DMS153 treated with DMSO at 0.1 percent for 48 hours (cell line): ENCODE measurements around the gene MADD.

ENCODE experiments used
- DNase-seq: peaks from one replicate; lab custom pipeline; 2025; ENCODE audit not compliant: unreplicated experiment; lab: John Stamatoyannopoulos, UW

The MADD gene

DNA sequence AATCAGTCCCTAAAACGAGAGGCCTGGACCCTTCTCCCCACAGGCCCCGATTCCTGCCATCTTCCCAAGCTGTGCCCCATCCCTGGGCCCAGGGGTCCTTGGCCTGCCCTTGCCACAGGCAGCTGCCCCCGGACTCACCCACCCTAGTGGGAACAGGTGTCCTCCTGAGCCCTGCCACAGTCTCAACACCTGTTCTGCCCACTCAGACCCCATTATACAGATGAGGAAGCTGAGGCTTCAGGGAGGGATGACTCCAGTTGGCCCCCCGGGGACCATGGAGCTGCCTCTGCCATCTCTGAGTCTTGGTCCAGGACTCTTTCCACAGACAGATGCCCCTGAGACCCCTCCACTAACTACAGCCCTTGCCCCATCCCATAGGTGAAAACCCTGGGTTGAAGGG, 66.7 kb downstream of the MADD start:
- no peak for DNase-seq

DNA sequence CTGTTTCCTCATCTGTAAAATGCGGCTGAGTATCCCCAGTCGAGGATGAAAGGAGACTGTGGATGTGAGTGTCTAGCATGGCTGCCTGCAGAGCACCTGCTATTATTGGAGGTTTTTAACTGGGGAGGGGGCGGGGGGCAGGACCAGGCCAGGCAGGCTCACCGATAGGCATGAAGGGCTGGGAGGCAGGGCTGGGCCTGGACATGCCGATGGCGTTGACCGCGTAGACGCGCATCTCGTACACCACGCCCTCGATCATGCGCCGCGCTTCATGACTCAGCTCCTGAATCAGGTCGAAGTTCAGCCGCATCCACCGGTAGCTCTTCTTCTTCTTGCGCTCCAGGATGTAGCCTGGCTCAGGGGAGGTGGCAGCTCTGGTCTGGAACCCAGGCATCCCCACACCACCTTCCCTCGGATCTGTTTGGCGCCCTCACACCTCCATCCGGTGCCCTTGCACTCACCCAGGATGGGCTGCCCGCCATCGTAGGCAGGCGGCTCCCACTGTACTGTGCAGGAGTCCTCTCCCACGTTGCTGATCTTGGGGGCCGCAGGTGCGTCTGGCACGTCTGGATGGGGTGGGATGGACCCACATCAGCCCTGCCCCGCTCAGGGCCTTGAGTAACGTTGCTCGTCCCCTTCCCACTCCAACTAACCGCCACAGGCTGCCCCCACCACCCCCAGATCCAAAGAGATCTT, 67.4 kb downstream of the MADD start:
- no peak for DNase-seq

DNA sequence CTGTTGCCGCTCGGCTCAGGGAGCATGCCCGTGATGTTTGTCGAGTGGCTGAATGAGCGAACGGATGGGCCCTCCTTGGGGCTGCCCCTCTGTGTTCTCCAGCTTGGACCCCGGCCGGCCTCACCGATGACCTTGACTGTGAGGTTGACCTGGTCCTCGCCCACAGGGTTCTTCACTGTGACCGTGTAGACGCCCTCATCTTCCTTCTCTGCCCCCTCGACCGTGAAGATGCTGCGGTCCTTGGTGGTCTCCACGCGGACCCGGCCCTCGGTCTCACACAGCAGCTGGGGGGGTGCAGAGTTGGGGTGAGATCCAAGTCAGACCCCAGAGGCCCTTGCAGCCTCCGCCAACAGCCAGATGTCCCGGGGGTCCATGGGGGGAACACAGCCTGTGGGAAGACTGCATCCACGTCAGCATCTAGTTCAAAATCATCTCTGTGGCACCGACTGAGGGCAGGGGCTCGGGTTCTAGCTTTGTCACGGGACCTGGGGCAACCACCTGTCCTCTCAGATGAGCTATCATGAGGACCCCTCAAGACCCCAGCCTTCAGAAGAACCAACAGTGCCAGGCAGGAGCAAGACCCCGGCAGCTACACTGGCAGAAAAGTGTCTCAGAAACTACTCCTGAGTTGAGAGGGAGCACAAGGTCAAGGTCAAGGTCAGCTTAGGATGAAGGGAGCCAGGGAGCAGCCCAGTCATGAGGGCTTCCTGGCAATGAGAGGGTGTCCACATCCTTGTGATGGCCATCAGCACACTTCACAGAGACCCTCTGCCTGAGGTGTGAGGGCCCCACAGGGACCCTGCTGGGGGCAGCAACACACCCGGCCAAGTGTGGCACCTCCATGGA, 68.7 kb downstream of the MADD start:
- DNase-seq: no peak

DNA sequence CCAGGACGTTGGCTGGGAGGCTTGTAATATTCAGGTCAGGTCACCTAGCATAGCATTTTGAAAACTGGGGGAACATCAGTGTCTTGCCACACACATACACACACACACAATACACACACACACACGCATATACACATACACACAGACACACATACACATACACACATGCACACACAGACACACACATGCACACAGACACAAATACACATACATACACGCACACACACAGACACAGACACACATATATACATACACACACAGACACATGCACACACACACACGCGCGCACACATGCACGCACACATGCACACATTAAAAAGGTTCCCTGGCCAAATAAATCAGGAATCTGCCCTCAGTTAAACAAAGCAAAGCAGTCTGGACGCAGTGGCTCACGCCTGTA, 70.1 kb downstream of the MADD start:
- no peak for DNase-seq

DNA sequence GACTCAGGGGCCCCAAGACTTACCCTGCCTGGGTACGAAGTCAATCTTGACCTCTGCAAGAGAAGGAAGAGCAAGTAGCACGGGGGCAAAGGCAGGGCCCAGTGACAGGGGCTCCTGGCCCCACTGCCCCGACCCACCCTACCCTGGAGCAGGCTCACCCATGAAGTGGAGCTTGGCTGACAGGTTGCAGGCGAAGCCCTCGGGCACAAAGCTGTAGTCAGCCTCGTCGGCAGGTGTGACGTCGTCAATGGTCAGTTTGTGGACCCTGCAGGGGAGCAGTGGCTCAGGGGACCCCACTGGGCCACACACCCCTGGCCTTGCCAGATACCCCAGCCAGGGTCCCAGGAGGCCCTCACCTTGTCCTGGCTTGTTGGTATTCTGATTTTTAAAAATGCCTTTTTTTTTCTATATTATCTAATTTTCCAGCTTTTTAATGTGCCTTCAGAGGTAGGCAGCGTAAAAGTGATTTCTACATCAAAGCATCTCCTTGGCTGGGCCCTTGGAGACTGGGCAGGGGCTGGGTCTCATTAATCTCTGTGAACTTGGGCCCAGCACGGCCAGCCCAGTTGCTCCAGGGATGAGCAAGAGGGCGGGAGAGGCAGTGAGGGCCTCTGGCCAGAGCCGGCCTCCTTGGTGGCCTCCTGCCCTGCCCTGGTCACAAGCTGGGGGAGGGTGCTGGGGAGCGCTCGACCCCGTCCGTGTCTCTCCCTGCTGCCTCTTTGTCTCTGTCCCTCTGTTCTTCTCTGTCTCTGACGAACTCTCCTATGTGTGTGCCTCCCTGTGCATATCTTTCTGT, 71.2 kb downstream of the MADD start:
- DNase-seq: no peak

DNA sequence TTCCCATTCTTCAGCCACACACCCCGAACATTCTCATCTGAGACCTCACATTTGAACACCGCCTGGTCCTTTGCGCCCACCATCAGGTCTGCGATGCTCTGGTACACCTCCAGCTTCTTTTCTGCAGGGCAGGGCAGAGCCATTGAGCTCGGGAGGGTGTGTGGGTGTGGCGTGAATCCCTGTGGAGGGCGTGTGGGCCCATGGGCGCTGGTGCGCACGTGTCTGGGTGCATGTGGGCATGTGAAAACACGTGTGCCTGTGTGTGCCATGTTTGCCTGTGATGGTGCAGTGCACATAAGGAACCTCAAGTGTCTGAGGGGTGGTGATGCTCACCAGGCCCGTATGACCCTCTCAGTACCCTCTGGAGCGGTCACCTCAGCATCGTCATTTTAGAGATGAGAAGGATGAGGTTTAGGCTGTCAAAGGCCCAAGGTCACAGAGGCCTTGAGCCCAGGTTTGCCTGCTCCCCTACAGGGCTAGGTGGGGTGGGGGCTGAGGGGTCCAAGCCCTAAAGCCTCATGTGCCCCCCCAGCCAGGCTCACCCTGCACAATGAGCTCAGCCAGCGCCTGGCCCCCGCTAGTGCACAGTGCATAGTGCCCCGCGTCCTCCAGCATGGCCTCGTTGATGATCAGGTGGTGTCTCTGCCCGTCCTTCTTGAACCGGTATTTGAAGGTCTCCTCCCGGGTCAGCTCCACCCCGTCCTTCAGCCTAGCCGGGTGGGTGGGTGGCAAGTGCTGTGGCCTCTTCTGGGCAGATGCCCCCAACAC, 72.3 kb downstream of the MADD start:
- DNase-seq: no peak

DNA sequence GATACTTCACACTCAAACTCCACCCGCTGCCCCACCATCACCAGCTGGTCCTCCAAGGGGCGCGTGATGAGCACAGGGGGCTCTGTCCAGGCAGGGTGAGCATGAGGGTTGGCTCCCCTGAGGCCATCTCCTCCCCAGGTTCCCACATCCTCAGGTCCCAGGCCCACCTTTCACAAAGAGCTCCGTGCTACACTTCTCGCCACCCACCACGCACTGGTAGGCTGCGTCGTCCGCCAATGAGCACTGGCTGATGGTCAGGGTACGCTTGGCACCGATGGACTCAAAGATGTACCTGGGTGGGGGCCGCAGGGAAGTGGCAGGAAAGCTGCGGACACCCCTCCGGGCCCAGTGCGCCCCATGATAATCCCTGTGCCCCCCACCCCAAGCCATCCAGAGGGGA, 72.9 kb downstream of the MADD start:
- no peak for DNase-seq

DNA sequence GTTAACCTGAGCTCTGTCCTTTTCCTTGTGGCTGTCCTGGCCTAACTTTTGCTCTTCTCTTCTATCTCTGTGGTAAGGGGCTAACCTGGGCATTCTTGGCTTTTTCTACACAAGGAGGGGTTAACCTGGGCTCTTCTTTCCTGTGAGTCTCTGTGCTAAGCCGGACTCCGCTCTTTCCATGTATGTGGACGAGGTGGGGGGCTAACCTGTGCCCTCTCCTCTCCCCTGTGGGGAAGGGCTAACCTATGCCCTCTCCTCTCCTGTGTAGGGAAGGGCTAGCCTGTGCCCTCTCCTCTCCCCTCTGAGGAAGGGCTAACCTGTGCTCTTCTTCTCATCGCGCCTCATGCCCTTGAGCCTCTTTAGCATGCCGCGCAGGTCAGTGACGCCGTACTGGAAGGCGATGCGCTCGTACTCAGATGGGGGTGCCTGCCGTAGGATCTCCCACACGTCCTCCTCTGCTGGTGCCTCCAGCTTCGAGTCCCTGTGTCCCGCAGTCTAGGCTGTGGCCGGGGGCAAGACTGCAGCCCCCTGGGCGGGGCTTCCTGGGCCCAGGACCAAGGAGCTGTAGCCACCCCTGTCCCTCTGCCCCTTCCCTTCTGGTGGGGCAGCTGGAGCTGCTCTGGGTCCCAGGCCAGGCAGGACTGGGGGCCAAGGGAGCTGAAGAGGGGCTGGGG, 76.1 kb downstream of the MADD start:
- DNase-seq: no peak

DNA sequence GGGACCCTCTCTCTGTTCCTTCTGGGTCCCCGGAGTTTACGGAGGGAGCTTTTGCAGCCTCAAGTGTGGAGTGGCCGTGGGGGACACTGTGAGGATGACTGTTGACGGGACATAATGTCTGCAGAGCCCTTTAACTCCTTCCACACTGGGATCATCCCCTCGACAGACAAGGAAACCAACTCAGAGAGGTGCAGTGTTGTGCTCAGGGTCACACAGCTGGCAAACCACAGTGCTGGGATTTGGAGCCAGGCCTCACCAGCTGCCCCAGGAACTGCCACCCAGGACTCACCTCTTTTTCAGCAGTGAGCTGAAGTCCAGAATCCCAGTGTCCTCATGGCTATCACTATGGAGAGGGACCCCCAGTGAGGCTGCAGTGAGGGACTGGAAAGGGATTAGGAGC, 77.2 kb downstream of the MADD start:
- no peak for DNase-seq

DNA sequence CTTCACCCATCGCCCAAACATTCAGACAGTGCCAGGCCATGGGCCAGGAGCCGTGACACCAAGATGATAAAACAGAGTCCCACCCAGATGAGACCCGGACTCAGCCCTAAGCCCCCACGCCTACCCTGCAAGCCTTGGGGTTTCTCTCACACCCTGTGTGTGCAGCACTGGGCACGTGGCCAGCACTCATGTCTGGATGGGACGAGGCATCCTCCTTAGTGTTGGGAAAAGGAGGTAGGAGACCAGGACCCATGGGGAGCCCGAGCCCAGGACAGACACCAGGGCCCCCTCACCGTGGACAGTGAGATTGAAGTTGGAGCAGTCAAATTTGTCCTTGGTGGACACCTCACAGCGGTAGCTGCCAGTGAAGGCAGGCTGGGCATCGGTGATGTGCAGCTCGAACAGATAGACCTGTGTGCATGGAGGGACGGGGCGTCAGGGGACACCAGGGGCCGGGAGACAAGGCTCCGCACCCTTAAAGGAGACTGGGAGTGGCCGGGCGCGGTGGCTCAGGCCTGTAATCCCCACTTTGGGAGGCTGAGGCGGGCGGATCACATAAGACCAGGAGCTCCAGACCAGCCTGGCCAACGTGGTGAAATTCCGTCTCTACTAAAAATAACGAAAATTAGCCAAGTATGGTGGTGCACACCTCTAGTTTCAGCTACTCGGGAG, 78.3 kb downstream of the MADD start:
- no peak for DNase-seq

DNA sequence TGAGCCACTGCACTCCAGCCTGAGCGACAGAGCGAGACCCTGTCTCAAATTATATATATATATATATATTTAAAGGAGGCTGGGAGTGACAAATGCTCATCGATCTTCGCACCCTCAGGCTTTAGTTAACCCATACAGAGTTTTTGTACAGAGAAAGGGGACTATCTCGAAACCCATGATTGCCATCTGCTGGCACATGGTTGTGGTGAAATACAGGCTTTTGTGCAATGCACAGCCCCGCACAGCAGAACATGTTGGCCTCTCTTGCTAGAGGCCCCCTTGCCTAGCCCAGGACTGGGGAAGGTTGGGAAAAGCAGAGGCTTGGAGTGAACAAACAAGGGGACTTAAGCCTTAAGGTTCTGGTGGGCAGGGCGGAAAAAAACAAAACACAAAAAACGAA, 78.9 kb downstream of the MADD start:
- DNase-seq: no peak

DNA sequence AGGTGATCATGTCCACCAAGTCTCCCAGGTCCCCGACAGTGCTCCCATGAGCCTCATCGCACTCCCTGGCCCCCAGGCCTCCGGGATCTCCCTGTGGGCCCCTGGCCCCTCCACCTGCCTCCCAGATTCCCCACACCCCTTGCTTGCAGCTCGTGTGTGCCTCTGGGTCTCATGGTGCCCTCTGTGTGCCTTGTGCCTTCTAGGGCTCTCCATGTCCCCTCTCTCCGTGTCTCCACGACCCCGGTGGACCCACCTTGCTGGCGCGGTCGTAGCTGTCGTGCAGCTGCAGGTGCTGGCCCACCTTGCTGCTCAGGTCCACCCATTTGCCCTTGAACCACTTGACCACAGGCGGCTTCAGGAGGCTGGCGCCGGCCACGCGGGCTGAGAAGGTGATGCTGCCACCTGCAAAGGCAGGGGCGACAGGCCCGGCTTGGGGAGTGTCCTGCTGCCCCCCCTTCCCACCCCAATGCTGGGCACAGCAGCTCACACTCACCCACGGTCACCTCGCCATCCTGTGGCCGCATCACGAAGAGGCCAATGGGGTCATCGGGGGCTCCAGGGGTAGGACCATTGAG, 79.7 kb downstream of the MADD start:
- no peak for DNase-seq

DNA sequence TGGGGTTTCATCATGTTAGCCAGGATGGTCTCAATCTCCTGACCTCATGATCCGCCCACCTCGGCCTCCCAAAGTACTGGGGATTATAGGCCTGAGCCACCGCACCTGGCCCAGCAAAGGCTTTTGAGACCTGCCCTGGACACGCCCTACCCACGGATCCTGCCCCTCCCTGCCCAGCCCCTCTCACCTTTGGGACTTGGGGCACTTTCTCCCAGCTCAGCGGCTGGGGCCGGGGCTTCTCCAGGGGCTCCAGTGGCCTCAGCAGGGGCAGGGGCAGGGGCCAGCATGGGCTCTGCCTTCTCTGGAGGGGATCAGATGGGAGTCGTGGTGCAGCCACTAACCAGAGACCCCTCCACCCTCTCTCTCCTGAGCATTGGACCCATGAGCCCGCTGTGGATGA, 80.4 kb downstream of the MADD start:
- no peak for DNase-seq

DNA sequence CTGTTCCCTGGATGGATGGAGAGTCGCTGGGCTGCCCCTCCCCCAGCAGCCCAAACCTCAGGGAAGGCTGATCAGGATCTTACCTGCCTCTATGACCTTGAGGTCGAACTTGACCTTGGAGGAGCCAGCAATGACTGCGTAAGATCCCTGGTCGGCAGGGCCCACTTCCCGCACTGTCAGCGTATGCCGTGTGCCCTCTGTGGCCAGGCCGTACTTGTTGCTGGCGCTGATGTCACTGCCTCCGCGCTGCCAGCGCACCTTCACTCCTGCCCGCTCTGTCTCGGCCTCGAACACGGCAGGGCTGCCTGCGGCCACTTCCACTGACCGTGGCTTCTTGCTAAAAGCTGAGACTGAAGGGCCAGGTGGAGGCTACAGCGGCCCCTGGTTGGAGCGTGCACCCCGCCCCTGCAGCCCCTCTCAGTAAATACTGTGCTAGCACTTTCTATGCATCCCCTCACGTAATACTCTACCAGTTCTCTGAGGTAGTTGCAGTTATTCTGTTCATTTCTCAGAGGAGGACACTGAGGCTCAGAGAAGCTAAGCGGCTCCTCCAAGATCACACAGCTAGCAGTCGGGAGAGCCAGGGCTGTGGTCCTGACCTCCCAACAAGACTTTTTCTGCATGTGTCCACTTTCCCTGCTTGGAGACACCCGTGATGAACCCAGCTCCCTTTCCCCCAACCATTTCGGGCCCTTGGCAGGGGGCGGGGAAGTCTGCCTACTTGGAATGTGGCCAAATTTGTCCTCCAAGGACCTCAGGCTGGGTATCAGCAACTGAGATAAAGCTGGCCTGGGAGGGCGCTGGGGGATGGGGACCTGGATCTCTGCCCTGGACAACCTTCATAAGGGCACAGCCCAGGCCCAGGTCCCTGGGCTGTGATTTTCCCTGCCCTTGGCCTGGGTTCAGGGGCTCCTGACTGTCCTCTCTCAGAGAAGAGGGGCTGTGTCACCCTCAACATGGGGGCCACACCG, 81.5 kb downstream of the MADD start:
- no peak for DNase-seq

DNA sequence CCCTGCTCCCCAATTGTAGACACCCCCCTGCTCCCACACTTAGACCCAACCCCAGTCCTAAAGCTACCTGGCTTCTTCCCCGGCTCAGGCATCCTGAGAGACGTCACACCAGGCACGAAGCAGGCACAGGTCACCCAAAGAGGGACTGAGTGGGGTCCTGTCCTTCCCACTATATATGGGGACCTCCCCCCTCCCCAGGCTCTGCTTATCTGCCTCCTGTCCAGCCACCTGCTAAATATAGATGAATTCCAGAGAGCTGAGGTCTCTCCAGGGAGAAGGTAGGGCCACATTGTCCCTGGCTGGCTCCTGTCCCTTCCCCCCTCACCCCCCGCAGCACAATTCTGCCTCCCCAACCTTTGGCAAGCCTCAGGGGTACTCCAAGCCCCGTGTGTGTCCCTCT, 82.6 kb downstream of the MADD start, which contains the start of gene MYBPC3:
TSS of gene MYBPC3 (minus strand) at position 147 of the 400 bp plus-strand sequence. CDS start at position 92, 55 bp downstream.
- no peak for DNase-seq

DNA sequence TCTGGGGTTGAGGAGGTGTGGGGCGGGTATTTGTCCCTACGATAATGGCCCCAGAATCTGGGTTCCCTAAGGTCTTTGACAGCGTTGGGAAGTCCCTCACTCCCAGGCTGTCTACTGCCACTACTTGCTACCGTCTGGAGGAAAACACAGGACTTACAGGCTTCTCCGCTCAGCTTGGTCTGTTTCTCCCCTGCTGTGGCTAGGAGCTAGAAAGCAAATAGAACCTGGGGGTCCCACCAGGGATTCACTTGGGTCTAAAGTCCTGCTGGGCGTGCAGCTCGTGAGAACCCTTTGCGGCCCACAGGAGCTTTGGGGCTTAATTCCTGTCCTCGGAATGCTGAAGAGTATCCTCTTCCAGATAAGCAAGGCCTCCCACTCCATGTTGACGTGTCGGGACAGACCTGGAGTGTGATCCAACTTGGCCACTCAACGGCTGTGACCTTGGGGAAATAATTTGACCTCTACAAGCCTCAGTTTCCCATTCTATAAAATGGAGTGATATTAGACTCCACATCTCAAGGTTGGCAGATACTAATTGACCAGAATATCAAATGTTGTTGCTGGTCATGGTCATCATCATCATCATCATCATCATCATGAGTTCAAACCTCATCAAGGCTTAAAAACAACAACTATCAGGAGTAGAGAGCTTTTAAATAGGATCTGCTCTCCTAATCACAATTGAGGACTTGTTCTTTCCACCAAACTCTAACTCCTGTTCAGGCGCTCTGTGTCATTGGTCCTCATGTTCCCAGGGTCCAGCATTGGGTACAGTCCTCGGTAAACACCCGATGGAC, 84.2 kb downstream of the MADD start:
- no peak for DNase-seq

DNA sequence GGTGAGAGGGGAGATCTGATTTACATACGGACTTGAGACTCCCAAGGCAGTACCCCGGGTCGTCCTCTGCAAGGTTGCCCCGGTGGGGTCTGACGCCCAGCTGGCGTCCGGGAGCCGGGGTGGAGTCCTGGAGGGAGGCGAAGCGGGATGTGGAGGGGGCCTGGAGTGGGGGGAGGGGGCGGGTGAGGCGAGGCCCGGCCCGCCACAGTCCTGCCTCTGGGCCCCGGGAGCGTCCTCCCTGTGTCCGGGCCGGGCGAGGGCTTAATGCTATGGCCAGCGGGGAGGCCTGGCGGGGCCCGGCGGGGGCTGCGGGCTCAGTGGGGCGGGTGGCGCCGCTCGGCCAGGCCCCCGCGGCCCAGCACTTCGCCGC, 85.0 kb downstream of the MADD start:
- no peak for DNase-seq
